AG04450 (cell line): Measurements from ENCODE around the gene ZMYM2. TPM values are rescaled to one million over a fixed set of nuclear protein-coding genes. Genes with fewer than 3 reads are reported as not detected.

Experiments used
- CTCF ChIA-PET: fragments of 300-600, 350-600 bp; formaldehyde crosslinking; extraction: SDS; loops from one replicate; lab custom pipeline; 2022; ENCODE audit warnings: antibody characterized with exemption, inconsistent platforms; lab: Charles Lee
- POLR2A ChIA-PET: fragments of 350-600 bp; formaldehyde crosslinking; extraction: SDS; loops from one replicate; lab custom pipeline; 2021; ENCODE audit warnings: antibody characterized with exemption, inconsistent platforms; lab: Yijun Ruan, JAX
- DNase-seq: peaks from one replicate; pipeline ENCODE4 v3.0.0-alpha.2; 2011; ENCODE audit warnings: low read depth, low spot score
- H3K27ac ChIP-seq: one replicate; pipeline ENCODE4 v1.5.1; 2012; ENCODE audit warnings: low read depth, low read length, control low read depth
- H3K27me3 ChIP-seq: one replicate; pipeline ENCODE4 v1.6.0; 2012; ENCODE audit warnings: low read length; ENCODE audit not compliant: control insufficient read depth, insufficient read depth
- H3K4me3 ChIP-seq: 2 replicates; pipeline ENCODE4 v1.5.1; 2011; ENCODE audit warnings: mild to moderate bottlenecking, low read depth, low read length, control low read depth
- H3K9me3 ChIP-seq: 2 replicates; pipeline ENCODE4 v1.5.1; 2012; ENCODE audit warnings: low read length; ENCODE audit not compliant: control insufficient read depth, insufficient read depth
- CTCF ChIP-seq: IDR thresholded peaks from 2 replicates; pipeline ENCODE4 v1.5.1; 2011; ENCODE audit warnings: low read depth, low read length, control low read depth, inconsistent platforms
- polyA plus RNA-seq: library from polyadenylated mRNA; depleted of rRNA; stranded (reverse); fragments of >200 nt; gene quantifications from 2 replicates; pipeline ENCODE4 v1.2.3, GENCODE V29; 2011

The ZMYM2 gene
- polyA plus RNA-seq, 1 experiment, result 46.1 TPM

GRCh38 chr13:20069956-20070355, 111.4 kb downstream of the ZMYM2 start:
- no peak for TF ChIP-seq CTCF
- no peak for DNase-seq
- Histone ChIP-seq H3K4me3 (no peak overlapping the region), H3K9me3 (no peaks in the 10 kb centered on the region), H3K27ac (no peak overlapping the region), H3K27me3 (no peaks in the 10 kb centered on the region)
- ChIA-PET POLR2A (no interaction called here), CTCF (no interaction called here)

- no peaks in the 10 kb centered on the region for H3K9me3 ChIP-seq
- ChIA-PET POLR2A (interaction anchor here (0.6 kb wide), 1 partner anchor 45 kb away, joined by 5 read pairs; no protein-coding TSS in a partner anchor), CTCF (interaction anchor here (1.1 kb wide), 1 partner anchor 89 kb away, joined by 3 read pairs; no protein-coding TSS in a partner anchor)
- H3K27ac ChIP-seq, result no peak overlapping the region
- no peak for TF ChIP-seq CTCF
- DNase-seq, result no peak
- no peak overlapping the region for H3K4me3 ChIP-seq
- no peaks in the 10 kb centered on the region for H3K27me3 ChIP-seq
These were observed 115.2 kb downstream of the ZMYM2 start for GRCh38 chr13:20073775-20074174.

- no peaks in the 10 kb centered on the region for H3K9me3 ChIP-seq
- no peak overlapping the region for H3K4me3 ChIP-seq
- no peak for TF ChIP-seq CTCF
- DNase-seq, result no peak
- no peaks in the 10 kb centered on the region for H3K27me3 ChIP-seq
- no peak overlapping the region for H3K27ac ChIP-seq
- POLR2A ChIA-PET, result no interaction called here
- CTCF ChIA-PET, result no interaction called here
These were observed 116.4 kb downstream of the ZMYM2 start for GRCh38 chr13:20074966-20075365.

DNA sequence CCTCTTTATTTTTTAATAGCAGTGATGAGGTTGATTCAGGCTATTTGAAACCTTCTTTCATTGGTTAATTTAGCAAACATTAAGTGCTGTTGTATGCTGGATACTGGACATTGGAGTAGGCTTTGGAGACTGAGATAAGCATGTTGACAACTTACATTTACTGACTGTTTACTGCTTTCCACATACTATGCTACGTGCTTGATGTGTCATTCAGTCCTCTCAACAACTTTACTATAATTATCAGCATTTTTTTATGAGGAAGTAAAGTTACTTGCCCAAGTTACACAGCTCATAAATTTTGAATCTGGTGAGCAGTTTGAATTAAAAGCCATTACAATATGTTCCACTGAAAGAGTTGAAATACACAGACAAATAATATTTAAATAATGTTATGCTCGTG, 118.6 kb downstream of the ZMYM2 start:
- H3K27ac ChIP-seq, result no peak overlapping the region

More for the DNA sequence above, 118.6 kb downstream of the ZMYM2 start:
- ChIA-PET CTCF (interaction anchor here (1.2 kb wide), 1 partner anchor 92 kb away, joined by 5 read pairs; no protein-coding TSS in a partner anchor), POLR2A (no interaction called here)
- no peak for TF ChIP-seq CTCF
- H3K27me3 ChIP-seq, result no peaks in the 10 kb centered on the region
- DNase-seq, result no peak
- no peaks in the 10 kb centered on the region for H3K9me3 ChIP-seq
- H3K4me3 ChIP-seq, result no peak overlapping the region
